Diencephalon (tissue), 1 donor: Measurements from ENCODE around the gene MEMO1. TPM values are rescaled to one million over a fixed set of nuclear protein-coding genes. Genes with fewer than 3 reads are reported as not detected.

Experiments used
- total RNA-seq: library from RNA; depleted of rRNA; stranded (reverse); fragments of >200 nt; gene quantifications from one replicate; pipeline ENCODE4 v1.2.3, GENCODE V29; 2014

The MEMO1 gene
- 76.1 TPM for total RNA-seq

DNA sequence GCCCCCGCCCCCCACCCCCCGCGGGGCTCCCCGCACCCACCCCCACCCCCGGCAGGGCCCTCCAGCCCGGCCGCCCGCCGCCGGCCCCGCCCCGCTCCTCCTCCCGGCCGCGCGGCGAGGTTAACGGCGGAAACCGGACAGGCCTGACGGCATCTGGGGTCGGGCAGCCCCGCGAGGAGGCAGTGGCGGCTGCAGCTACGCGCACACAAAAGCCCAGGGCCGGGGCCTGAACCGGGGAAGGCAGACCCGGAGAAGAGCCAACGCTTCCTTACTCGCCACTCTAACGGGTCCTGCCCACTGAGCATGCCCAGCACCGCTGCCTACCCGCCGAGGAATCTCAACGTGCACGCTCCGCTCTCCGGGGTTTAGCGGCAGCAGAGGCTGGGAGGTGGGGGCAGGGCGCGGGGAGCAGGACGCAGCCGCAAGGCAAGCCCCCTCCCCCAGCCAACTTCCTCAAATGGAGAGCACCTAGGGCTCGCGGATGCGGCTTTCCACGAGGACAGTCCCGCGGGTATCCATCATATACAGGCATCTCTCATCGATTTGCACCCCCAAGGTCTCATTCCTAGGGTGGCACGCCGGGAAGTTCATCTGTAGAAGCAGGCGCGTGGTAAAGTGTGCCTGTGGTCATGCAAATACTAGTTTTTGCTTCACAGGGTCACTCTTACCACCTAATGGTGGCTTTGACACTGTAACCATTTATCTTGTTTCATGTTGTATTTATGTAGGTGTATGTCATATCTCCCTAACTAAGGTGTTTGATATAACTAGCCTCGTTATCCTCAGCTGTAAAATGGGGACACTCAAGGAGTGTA, at the start of gene MEMO1:
Gene MEMO1, minus strand, starts transcription at position 339 of the 815 bp plus-strand sequence. CDS start 761 bp downstream, outside the sequence.

DNA sequence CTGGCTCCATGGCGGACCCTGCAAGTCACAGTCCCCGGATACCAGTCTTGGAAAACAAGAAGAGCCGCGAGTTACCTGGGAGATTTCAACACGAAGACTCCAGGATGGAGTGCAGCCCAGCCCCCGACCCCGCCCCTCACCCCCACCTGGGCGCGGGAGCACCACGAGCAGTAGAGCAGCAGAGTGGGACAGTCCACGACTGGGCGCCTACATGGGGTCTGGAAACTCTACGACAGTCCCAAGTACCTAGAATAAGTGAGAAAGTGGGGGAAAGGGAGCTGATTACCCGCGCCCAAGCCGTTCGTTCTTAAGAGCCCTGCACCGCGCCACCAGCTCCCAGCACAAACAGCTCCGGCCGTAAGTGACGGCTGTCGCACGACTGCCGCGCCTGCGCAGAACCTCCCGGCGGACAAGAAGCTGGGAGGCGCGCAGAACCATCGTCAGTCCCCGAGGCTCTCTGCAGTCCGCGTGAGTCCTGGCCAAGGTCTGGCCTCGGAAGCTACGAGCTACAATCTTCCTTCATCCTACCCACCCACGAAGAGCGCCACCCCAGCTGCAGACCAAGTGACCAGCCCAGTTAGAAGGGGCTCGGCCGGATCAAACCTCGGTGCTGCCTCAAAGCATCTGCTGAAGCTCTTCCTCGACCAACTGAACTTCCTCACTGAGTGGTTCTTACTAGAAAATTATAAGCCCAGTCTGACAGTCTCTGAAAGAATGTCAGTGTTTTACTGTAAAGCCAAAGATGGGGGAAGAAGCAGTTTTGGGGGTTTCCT, 28.8 kb upstream of the MEMO1 start, which contains the start of gene DPY30:
Gene DPY30, minus strand, starts transcription at position 359 of the 773 bp plus-strand sequence. Its CDS starts 349 bp downstream, at position 10.

Other genes with a start within 250 kb of the MEMO1 start
- gene DPY30, start 28.8 kb upstream of the MEMO1 start, total RNA-seq: 72.7 TPM
- 181 TPM for gene SPAST, start 52.5 kb upstream of the MEMO1 start, total RNA-seq
- 36.7 TPM for gene SLC30A6, start 154.9 kb upstream of the MEMO1 start, total RNA-seq